ENCODE measurements around the gene SEL1L. TPM values are rescaled to one million over a fixed set of nuclear protein-coding genes. Genes with fewer than 3 reads are reported as not detected.

The SEL1L gene
- total RNA-seq, 1 donor from 2014 or later = 111 TPM

Other genes starting within 250 kb of the SEL1L start
- 41.3 TPM for gene STON2, start 133.5 kb downstream of the SEL1L start, total RNA-seq

Data from mucosa of gallbladder (tissue), 1 donor.